Adrenal gland (tissue), 12 donors: ENCODE data around the gene LDAF1. TPM values are rescaled to one million over a fixed set of nuclear protein-coding genes. Genes with fewer than 3 reads are reported as not detected.

Source experiments
- DNase-seq, 7 donors: peaks; one replicate each; pipeline ENCODE4 v3.0.0-alpha.2; 2019 to 2020
- H3K27ac ChIP-seq, 5 donors: fragments of 200-600 bp; sonication (generic) in 4 of 5; 1 replicate in 3 of 5; 2 replicates in 2 of 5; pipeline versions ENCODE4 v1.5.1 to v1.8.0; 2016 to 2020; ENCODE audit warnings: mild to moderate bottlenecking in 1 of 5
- H3K27me3 ChIP-seq: fragments of 200-600 bp; 2 replicates; pipeline ENCODE4 v1.8.0; 2021
- H3K36me3 ChIP-seq, 2 donors: fragments of 200-600 bp; replicated peaks in 1 of 2; 1 replicate in 1 of 2; 2 replicates in 1 of 2; pipeline versions ENCODE4 v1.5.1 to v1.8.0; 2018 to 2022
- H3K4me1 ChIP-seq, 2 donors: fragments of 200-600 bp; replicated peaks in 1 of 2; 1 replicate in 1 of 2; 2 replicates in 1 of 2; pipeline versions ENCODE4 v1.5.1 to v1.8.0; 2018 to 2021
- H3K4me3 ChIP-seq, 4 donors: fragments of 200-600 bp; sonication (generic) in 3 of 4; one replicate each; pipeline ENCODE4 v1.5.1; 2016 to 2018
- H3K9me3 ChIP-seq, 3 donors: fragments of 200-600 bp; sonication (generic) in 1 of 3; replicated peaks in 1 of 3; 1 replicate in 2 of 3; 2 replicates in 1 of 3; pipeline versions ENCODE4 v1.5.1 to v1.8.0; 2016 to 2021
- CTCF ChIP-seq, 6 experiments: fragments of 450-650 bp in 4 of 6; fragments of 200-600 bp in 2 of 6; sonication (generic) in 1 of 6; IDR thresholded peaks; 1 replicate in 5 of 6; 2 replicates in 1 of 6; pipeline versions ENCODE4 v1.5.1 to v1.8.0; 2016 to 2021; ENCODE audit warnings: antibody characterized with exemption in 6 of 6, mild to moderate bottlenecking in 2 of 6, moderate library complexity in 1 of 6
- POLR2A ChIP-seq, 2 donors: fragments of 450-650 bp; IDR thresholded peaks; one replicate each; pipeline ENCODE4 v1.6.1; 2017; ENCODE audit warnings: antibody characterized with exemption in 2 of 2, mild to moderate bottlenecking in 2 of 2, moderate library complexity in 1 of 2
- WGBS, 4 donors: extraction: QIAGEN DNeasy Blood & Tissue Kit in 2 of 4; methylation state at CpG; one replicate each; pipeline versions ENCODE4 v1.1.5 to v1.1.7; 2013 to 2017; 5-methylcytosine and 5-hydroxymethylcytosine counted together
- intact Hi-C, 2 donors: fragments of 100-400 bp; cut with DNase I; formaldehyde crosslinking; loops; one replicate each; pipeline versions ENCODE4 v1.14.1 to v1.15.0; 2022 to 2023
- polyA plus RNA-seq, 3 donors: library from polyadenylated mRNA; stranded (reverse); fragments of 200-250 nt in 2 of 3; fragments of 350-450 nt in 1 of 3; fragmentation: Illumina TruSeq in 1 of 3; extraction: RNeasy Lipid Tissue Mini Kit (QIAGEN cat#74804) in 1 of 3; gene quantifications; one replicate each; pipeline ENCODE4 v1.2.3, GENCODE V29; 2013 to 2014
- total RNA-seq, 9 donors: library from RNA; depleted of rRNA in 4 of 9; stranded (reverse); fragments of >200 nt in 4 of 9; fragments of 120-200 nt in 1 of 9; fragmentation: NEBNext Ultra II Directional in 1 of 9; extraction: Animal tissue kit (Norgen Biotek cat#: 25700) in 1 of 9; gene quantifications; one replicate each; pipeline versions ENCODE4 v1.1.0 to v1.2.4, GENCODE V29; 2013 to 2023
- donor health status: healthy with polysubstance abuse.
- donor health status: Bipolar disorder and iron deficiency.
- donor health status: DM: yes; HTN: yes; CAD: no.
- donor health status: DM: no; HTN: no; CAD: no.
- donor health status: DM: no; HTN: no; CAD: no.
- donor health status: DM: yes; HTN: yes; CAD: no.

LDAF1 gene
- total and polyA plus RNA-seq, 12 donors, result 4.2 to 194 (median 49.4) TPM

GRCh38 chr16:21179983-21180365 is 21.5 kb downstream of the LDAF1 start:
- H3K4me3 ChIP-seq, result no peak overlapping the region
- H3K4me1 ChIP-seq, result no peaks in the 10 kb centered on the region
- H3K36me3 ChIP-seq, result peaks cover 0 to 33% of the 10 kb centered on the region in 2 donors
- intact Hi-C loops, result loop anchor here (10.0 kb wide), 2 partner anchors 125 to 385 kb away; no protein-coding TSS in a partner anchor
- 85 to 91% (median 87%) methylated on average over 2 to 3 of the region's 3 CpGs for WGBS, 4 donors
- no peak for DNase-seq
- no peaks in the 10 kb centered on the region for H3K9me3 ChIP-seq
- no peaks in the 10 kb centered on the region for H3K27me3 ChIP-seq
- TF ChIP-seq POLR2A (IDR thresholded peaks at IDR 0.05), result no peak
- no peak for TF ChIP-seq CTCF (IDR thresholded peaks at IDR 0.05)
- H3K27ac ChIP-seq, result no peak overlapping the region

GRCh38 chr16:21183995-21184394 is 25.5 kb downstream of the LDAF1 start:
- TF ChIP-seq CTCF (IDR thresholded peaks at IDR 0.05), result no peak
- TF ChIP-seq POLR2A (IDR thresholded peaks at IDR 0.05), result no peak
- Histone ChIP-seq H3K9me3 (no peaks in the 10 kb centered on the region), H3K4me3 (no peak overlapping the region), H3K27ac (no peak overlapping the region), H3K36me3 (peaks cover 0 to 25% of the 10 kb centered on the region in 2 donors), H3K4me1 (peaks cover 7% of the 10 kb centered on the region in 2 donors), H3K27me3 (no peaks in the 10 kb centered on the region)
- WGBS, 4 donors, result 73 to 82% (median 76%) methylated on average over 3 of the region's 3 CpGs
- no peak for DNase-seq
- intact Hi-C loops, result loop anchor here (10.0 kb wide), 2 partner anchors 121 to 381 kb away; no protein-coding TSS in a partner anchor

DNA sequence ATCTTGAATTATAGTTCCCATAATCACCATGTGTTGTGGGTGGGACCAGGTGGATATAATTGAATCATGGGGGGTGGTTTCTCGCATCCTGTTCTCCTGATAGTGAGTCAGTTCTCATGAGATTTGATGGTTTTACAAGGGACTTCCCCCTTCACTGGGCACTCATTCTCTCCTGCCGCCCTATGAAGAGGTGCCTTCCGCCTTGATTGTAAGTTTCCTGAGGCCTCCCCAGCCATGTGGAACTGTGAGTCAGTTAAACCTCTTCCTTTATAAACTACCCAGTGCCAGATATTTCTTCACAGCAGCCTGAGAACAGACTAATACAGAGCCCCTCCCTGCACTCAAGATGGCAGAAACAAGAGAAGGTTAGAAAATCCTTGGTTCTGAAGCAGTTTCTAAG is 26.4 kb downstream of the LDAF1 start:
- no peak for TF ChIP-seq CTCF (IDR thresholded peaks at IDR 0.05)
- no peak for TF ChIP-seq POLR2A (IDR thresholded peaks at IDR 0.05)
- Histone ChIP-seq H3K4me3 (no peak overlapping the region), H3K4me1 (peaks cover 7 to 9% of the 10 kb centered on the region in 2 donors), H3K27ac (no peak overlapping the region), H3K36me3 (peaks cover 0 to 20% of the 10 kb centered on the region in 2 donors), H3K27me3 (no peaks in the 10 kb centered on the region), H3K9me3 (no peaks in the 10 kb centered on the region)
- intact Hi-C loops, result loop anchor here (5.0 to 10.0 kb wide), 4 partner anchors 92 to 380 kb away; partner anchors contain the start of gene CRYM (in 1 of the 2)
- 87 to 97% (median 92%) methylated on average over 3 of the region's 3 CpGs for WGBS, 4 donors
- no peak for DNase-seq

GRCh38 chr16:21185659-21186325 is 27.3 kb downstream of the LDAF1 start:
- intact Hi-C loops, result loop anchor here (5.0 to 10.0 kb wide), 4 partner anchors 92 to 379 kb away; partner anchors contain the start of gene CRYM (in 1 of the 2)
- 81 to 85% (median 83%) methylated on average over 11 to 12 of the region's 12 CpGs for WGBS, 4 donors
- Histone ChIP-seq H3K27me3 (no peaks in the 10 kb centered on the region), H3K27ac (no peak overlapping the region), H3K4me1 (peaks cover 7 to 9% of the 10 kb centered on the region in 2 donors), H3K4me3 (no peak overlapping the region), H3K36me3 (peaks cover 0 to 10% of the 10 kb centered on the region in 2 donors), H3K9me3 (no peaks in the 10 kb centered on the region)
- no peak for TF ChIP-seq CTCF (IDR thresholded peaks at IDR 0.05)
- TF ChIP-seq POLR2A (IDR thresholded peaks at IDR 0.05), result no peak
- DNase-seq, result no peak
